Measurements from ENCODE around the gene FAAP20. TPM values are rescaled to one million over a fixed set of nuclear protein-coding genes. Genes with fewer than 3 reads are reported as not detected.
A peak's percentile ranks its signal among the peaks of the same experiment; 100 is the strongest.

FAAP20 gene
- 37.3 and 43.0 TPM in 2 replicates for total RNA-seq
- polyA plus RNA-seq (2012), result 64.9 TPM

GRCh38 chr1:2194319-2194897, at the start of gene FAAP20:
TSS of gene FAAP20 (minus strand) at chr1:2194772. CDS start at chr1:2194749, 23 bp downstream.
- DNase-seq (ENCODE audit: low read depth), result no peak

DNA sequence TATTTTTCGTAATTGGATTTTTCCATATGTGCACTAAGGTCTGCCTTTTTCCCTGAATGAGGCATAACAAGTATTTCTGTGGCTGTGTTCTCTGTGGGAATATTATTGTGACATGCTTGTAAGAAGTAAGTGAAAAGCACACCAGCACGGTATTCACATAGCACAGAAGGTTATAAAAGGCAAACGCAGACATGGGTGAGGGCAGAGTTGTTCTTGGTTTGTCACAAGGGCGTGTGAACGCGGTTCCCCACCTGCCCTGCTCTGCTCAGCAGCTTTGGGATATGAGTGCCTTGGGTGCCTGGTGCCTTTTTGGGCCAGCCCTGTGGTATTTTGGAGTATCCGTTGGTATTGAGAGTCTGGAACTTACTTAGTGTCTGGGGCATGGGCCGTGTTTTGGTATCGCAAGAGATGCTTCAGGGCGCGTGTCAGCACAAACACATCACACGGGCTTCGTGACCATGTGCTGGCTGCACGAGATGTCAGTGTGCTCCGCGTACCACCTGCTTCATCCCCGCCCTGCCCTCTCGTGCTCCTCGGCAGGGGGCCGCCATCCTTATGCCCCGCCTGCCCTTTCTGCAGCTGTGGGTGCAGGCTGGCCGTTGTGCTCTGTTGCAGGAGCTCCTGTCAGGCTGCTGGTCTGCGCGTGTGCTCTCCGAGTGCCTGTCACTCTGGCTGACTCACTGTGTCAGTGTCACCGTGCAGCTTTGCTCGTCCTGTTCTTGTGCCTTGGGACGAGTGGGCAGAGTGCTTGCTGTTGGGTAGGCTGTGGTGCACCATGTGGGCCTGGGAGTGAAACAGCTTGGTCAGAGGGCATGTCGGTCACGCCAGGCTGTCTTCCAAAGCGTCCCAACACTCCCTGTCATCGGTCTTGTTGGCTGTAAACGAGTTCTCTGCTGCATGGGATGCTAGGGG, 48.5 kb upstream of the FAAP20 start:
- peak; percentile 51 for DNase-seq (ENCODE audit: low read depth)

DNA sequence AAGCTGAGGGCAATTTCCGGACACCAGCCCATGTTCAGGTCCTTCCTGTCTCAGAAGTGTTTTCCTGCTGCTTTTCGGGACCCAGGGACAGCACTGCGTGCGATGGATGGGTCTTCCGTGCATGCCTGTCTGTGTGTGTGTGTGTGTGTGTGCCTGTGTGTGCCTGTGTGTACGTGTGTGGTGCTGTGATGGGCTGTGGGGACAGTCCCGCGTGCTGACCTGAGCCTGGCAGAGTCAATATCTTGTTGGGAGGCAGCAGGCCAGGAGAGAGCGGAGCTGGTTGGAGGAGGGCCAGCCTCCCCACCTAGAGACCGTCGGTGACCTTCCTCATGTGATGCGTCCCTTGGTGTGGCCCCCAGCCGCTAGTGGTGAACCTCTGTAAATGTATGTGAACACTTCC, 47.2 kb upstream of the FAAP20 start:
- DNase-seq (ENCODE audit: low read depth), result no peak

GRCh38 chr1:2240270-2241156, 45.9 kb upstream of the FAAP20 start:
- DNase-seq (ENCODE audit: low read depth), result no peak

- DNase-seq (ENCODE audit: low read depth), result no peak
Observed at GRCh38 chr1:2239384-2239985, 44.9 kb upstream of the FAAP20 start.

GRCh38 chr1:2239013-2239370, 44.4 kb upstream of the FAAP20 start:
- no peak for DNase-seq (ENCODE audit: low read depth)

- peak; percentile 27 for DNase-seq (ENCODE audit: low read depth)
Observed at GRCh38 chr1:2238361-2239012, 43.9 kb upstream of the FAAP20 start.

DNA sequence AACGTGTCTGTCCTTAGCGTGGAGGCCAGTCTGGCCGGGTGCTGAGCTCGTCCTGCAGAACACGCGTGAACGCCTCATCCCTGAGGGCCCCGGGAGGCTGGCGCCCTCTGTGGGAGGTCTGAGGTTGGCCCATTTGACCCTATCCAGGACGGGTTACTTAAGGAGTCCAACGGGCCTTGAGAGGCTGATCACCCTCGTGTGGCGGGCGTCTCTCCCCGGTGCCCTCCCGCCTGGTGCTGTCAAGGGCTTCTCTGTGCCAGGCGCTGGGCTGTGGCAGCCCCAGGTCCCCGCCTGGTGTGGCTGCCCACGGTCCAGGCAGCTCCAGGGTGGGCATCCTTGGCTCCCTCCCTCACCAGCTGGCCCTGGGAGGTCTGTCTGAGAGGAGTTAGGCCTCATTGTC, 43.2 kb upstream of the FAAP20 start:
- DNase-seq (ENCODE audit: low read depth), result no peak

- no peak for DNase-seq (ENCODE audit: low read depth)
Observed at GRCh38 chr1:2236695-2237677, 42.4 kb upstream of the FAAP20 start.

DNA sequence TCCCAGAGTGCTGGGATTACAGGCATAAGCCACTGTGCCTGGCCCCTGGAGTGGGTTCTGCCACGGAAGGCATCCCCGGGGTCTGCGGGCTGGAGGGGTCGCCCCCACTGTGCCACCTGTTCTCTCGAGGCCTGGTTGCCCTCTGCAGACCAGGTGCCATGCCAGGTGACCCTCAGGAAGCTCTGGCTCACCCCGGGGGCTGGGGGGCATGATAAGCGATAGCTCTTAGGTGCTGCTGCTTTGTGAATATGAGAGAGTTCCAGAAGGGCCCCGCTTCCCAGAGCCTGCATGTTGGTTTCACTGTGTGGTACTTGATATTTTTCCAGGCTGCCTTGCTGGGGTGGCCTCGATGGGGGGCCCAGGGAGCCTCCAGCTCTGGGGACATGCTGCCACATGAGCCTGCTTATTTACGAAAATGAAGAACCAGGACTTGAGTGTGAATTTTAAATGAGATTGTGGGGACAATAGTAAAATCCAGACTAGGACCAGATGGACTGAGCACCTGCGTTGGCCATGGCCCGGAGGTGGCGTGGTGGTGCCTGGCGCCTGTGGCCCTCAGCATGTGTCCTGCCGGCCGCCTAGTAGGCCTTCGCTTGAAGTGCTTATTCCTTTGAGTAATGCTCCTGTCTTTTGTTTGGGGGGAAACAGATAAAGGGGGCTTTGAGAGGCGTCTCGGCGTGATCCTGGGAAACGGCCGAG, 40.9 kb upstream of the FAAP20 start:
- no peak for DNase-seq (ENCODE audit: low read depth)

- no peak for DNase-seq (ENCODE audit: low read depth)
Observed at GRCh38 chr1:2234762-2235113, 40.2 kb upstream of the FAAP20 start.

- DNase-seq (ENCODE audit: low read depth), result peak; percentile 58
Observed at GRCh38 chr1:2233997-2234761, 39.6 kb upstream of the FAAP20 start.

- no peak for DNase-seq (ENCODE audit: low read depth)
Observed at GRCh38 chr1:2233468-2233867, 38.9 kb upstream of the FAAP20 start.

DNA sequence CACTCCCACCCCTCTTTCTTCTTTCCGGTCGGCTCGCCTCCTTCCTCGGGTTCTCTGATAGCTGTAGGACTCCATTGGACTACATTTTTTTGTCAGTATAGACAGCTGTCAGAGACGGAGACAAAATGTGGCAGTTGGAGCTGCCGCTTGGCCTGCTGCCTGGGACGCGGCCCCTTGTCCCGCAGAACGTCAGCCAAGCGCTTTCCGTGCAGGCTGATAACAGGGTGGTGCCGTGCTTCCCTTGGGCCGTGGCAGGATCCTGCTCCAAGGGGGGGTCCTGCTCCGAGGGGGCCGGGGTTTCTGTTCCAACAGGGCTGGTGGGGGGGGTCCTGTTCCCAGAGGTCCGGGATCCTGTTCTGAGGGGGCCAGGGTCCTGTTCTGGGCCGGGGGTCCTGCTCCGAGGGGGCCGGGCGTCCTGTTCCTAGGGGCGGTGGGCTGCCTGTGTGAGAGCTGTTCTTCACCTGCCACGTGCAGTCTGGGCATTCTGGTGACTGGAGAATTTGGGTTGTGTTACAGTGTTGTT, 38.4 kb upstream of the FAAP20 start:
- DNase-seq (ENCODE audit: low read depth), result no peak

DNA sequence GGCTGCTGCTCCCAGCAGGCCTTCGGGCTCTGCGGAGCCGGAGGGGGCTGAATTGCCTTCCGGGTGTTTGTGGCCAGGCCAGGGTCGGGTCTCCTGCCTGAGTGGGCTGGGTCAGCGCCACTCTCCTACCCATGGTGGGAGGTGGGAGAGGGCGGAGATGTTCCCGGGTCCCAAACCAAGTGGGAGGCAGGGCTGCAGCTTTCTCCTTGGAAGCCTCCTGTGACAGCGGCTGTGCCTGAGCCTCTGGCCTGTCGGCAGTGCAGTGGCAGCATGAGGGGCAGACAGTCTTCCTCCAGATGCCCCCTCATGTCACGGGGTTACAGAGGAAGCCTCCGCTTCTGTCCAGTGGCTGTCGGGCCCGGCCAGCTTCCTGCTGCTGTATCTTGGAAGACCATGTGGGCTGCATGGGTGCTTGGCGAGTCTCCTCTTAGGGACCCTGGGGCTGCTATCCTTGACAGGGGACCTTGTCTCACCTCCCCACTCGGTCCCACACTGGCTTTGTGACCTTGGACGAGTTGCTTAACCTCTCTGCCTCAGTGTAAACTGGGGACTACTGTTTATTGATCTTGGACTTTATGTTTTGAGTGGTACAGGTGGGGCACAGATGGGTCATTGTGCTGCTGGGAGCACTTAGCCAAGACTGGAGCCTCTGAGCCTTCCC, 37.8 kb upstream of the FAAP20 start:
- no peak for DNase-seq (ENCODE audit: low read depth)

- DNase-seq (ENCODE audit: low read depth), result peak; percentile 79
Observed at GRCh38 chr1:2231532-2232254, 37.1 kb upstream of the FAAP20 start.
